Measurements from ENCODE around the gene CPNE9.

The CPNE9 gene

DNA sequence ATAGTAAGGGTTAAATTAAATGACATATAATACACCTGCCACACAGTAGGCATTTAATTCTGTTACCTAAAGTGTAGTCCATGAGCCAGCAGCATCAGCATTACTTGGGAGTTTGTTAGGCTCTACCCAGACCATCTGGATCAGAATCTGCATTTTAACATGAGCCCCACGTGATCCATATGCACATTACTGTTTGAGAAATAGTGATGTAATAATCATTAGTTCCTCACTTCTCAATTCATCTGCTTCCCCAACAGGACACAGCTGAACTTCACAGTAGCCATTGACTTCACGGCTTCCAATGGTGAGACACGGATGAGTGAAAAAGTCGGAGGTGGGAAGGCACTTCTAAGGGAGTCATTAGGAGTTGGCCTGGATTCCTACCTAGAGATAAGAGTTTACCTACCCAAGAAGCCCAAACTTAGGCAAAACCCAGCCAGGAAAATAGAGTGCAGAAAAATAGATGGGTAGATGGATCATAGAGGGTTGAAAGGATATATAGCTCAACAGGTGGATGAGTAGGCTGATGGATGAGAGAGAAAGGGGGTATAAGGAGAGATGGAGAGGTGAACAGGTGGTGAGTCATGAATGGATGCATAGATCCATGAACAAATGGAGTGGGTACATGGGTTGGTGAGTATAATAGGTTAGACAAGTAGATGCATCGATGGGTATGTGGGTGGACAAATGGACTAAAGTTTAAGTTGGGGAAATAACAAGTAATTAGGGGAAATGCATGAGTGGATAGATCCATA, 13.3 kb downstream of the CPNE9 start:
- Histone ChIP-seq H3K79me2 (ENCODE audit: low read length) (no peaks in the 10 kb centered on the region), H3K9me3 (replicated peaks; ENCODE audit: insufficient read depth, low read length) (no peaks in the 10 kb centered on the region), H3K36me3 (replicated peaks; ENCODE audit: insufficient read depth, low read length) (no peaks in the 10 kb centered on the region), H3K9ac (ENCODE audit: low read length) (no peak overlapping the region), H3F3A (ENCODE audit: insufficient read depth, low read length) (no peaks in the 10 kb centered on the region), H4K20me1 (ENCODE audit: insufficient read depth, low read length) (no peaks in the 10 kb centered on the region), H3K4me1 (ENCODE audit: low read length) (no peaks in the 10 kb centered on the region), H3K4me2 (ENCODE audit: low read depth, low read length) (no peak overlapping the region), H2AFZ (ENCODE audit: low read length) (no peak overlapping the region), H3K27me3 (replicated peaks; ENCODE audit: insufficient read depth, low read length) (no peaks in the 10 kb centered on the region), H3K9me2 (replicated peaks; ENCODE audit: insufficient read depth, low read length) (no peaks in the 10 kb centered on the region), H3K27ac (ENCODE audit: low read length) (no peak overlapping the region), H3K4me3 (ENCODE audit: low read length) (no peak overlapping the region)
- DNase-seq = no peak
- no peak for TF ChIP-seq EZH2 (optimal IDR thresholded peaks at IDR 0.05; ENCODE audit: low read depth, low read length)
- no peak for TF ChIP-seq EZH2phosphoT487 (IDR thresholded peaks at IDR 0.05; ENCODE audit: low read length)
- TF ChIP-seq, protein P1, sequence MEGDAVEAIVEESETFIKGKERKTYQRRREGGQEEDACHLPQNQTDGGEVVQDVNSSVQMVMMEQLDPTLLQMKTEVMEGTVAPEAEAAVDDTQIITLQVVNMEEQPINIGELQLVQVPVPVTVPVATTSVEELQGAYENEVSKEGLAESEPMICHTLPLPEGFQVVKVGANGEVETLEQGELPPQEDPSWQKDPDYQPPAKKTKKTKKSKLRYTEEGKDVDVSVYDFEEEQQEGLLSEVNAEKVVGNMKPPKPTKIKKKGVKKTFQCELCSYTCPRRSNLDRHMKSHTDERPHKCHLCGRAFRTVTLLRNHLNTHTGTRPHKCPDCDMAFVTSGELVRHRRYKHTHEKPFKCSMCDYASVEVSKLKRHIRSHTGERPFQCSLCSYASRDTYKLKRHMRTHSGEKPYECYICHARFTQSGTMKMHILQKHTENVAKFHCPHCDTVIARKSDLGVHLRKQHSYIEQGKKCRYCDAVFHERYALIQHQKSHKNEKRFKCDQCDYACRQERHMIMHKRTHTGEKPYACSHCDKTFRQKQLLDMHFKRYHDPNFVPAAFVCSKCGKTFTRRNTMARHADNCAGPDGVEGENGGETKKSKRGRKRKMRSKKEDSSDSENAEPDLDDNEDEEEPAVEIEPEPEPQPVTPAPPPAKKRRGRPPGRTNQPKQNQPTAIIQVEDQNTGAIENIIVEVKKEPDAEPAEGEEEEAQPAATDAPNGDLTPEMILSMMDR (IDR thresholded peaks at IDR 0.05; ENCODE audit: low read length) = no peak

DNA sequence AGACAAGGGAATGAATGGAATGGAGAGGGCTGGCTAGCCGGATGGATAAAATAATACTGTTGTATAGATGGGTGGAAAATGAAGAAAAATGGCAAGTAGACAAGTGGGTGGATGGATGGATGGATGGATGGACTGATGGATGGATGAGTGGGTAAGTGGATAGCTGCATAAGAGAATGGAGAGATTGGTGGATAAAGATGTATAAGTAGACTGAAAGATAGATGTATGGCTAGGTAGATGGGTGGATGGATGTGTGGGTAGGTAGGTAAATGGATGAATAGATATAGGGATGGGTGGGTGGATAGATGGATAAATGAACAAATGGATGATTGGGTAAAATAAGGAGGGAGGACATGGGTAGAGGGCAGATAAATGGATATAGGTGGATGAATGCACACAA, 13.9 kb downstream of the CPNE9 start:
- TF ChIP-seq EZH2phosphoT487 (IDR thresholded peaks at IDR 0.05; ENCODE audit: low read length) (no peak), EZH2 (optimal IDR thresholded peaks at IDR 0.05; ENCODE audit: low read depth, low read length) (no peak)
- TF ChIP-seq, protein P1 (IDR thresholded peaks at IDR 0.05; ENCODE audit: low read length) = no peak
- Histone ChIP-seq H3K4me3 (ENCODE audit: low read length) (no peak overlapping the region), H3K79me2 (ENCODE audit: low read length) (no peaks in the 10 kb centered on the region), H3K36me3 (replicated peaks; ENCODE audit: insufficient read depth, low read length) (no peaks in the 10 kb centered on the region), H3F3A (ENCODE audit: insufficient read depth, low read length) (no peaks in the 10 kb centered on the region), H3K9me2 (replicated peaks; ENCODE audit: insufficient read depth, low read length) (no peaks in the 10 kb centered on the region), H3K4me1 (ENCODE audit: low read length) (no peaks in the 10 kb centered on the region), H2AFZ (ENCODE audit: low read length) (no peak overlapping the region), H4K20me1 (ENCODE audit: insufficient read depth, low read length) (no peaks in the 10 kb centered on the region), H3K9me3 (replicated peaks; ENCODE audit: insufficient read depth, low read length) (no peaks in the 10 kb centered on the region), H3K9ac (ENCODE audit: low read length) (no peak overlapping the region), H3K27me3 (replicated peaks; ENCODE audit: insufficient read depth, low read length) (no peaks in the 10 kb centered on the region), H3K27ac (ENCODE audit: low read length) (no peak overlapping the region), H3K4me2 (ENCODE audit: low read depth, low read length) (no peak overlapping the region)
- no peak for DNase-seq

DNA sequence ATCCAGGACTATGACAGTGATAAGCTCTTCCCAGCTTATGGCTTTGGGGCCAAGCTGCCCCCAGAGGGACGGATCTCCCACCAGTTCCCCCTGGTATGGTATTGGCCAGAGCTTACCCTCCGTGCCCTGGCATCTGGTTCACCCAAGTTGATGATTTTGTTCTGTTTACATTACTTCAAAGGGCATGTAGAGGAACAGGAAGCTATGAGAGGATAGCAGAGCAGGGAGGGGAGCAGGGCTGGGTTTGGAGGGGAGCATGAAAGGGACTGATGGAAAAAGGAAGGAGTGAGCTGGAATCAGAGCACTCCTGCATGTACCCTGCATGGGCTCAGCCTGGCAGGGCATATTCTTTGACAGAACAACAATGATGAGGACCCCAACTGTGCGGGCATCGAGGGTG, 14.5 kb downstream of the CPNE9 start:
- Histone ChIP-seq H3K4me1 (ENCODE audit: low read length) (no peaks in the 10 kb centered on the region), H3K4me3 (ENCODE audit: low read length) (no peak overlapping the region), H3K36me3 (replicated peaks; ENCODE audit: insufficient read depth, low read length) (no peaks in the 10 kb centered on the region), H3K9me3 (replicated peaks; ENCODE audit: insufficient read depth, low read length) (no peaks in the 10 kb centered on the region), H3F3A (ENCODE audit: insufficient read depth, low read length) (no peaks in the 10 kb centered on the region), H3K27me3 (replicated peaks; ENCODE audit: insufficient read depth, low read length) (no peaks in the 10 kb centered on the region), H3K79me2 (ENCODE audit: low read length) (no peaks in the 10 kb centered on the region), H3K9me2 (replicated peaks; ENCODE audit: insufficient read depth, low read length) (no peaks in the 10 kb centered on the region), H3K9ac (ENCODE audit: low read length) (no peak overlapping the region), H3K27ac (ENCODE audit: low read length) (no peak overlapping the region), H2AFZ (ENCODE audit: low read length) (no peak overlapping the region), H4K20me1 (ENCODE audit: insufficient read depth, low read length) (no peaks in the 10 kb centered on the region), H3K4me2 (ENCODE audit: low read depth, low read length) (no peak overlapping the region)
- TF ChIP-seq EZH2 (optimal IDR thresholded peaks at IDR 0.05; ENCODE audit: low read depth, low read length) = no peak
- TF ChIP-seq, protein P1 (IDR thresholded peaks at IDR 0.05; ENCODE audit: low read length) = no peak
- TF ChIP-seq EZH2phosphoT487 (IDR thresholded peaks at IDR 0.05; ENCODE audit: low read length) = no peak
- DNase-seq = no peak

Data from MM.1S (cell line).